Astrocyte of the spinal cord (primary cell): ENCODE measurements around the gene NFE2L1.
A peak's percentile ranks its signal among the peaks of the same experiment; 100 is the strongest.

Experiments
- DNase-seq: peaks from one replicate; pipeline ENCODE4 v3.0.0; 2011; ENCODE audit warnings: low read depth, low spot score
- H3K4me3 ChIP-seq: 2 replicates; pipeline ENCODE4 v1.5.1; 2011; ENCODE audit warnings: low read depth, mild to moderate bottlenecking, low read length, moderate library complexity
- CTCF ChIP-seq: IDR thresholded peaks from 2 replicates; pipeline ENCODE4 v1.5.1; 2012; ENCODE audit warnings: low read depth, mild to moderate bottlenecking, low read length, inconsistent platforms
- in situ Hi-C: cut with HindIII; loops from 2 replicates; pipeline ENCODE4 v1.10.0; 2017; ENCODE audit warnings: low sequenced_read_pairs

The NFE2L1 gene

GRCh38 chr17:48102043-48102750 lies 54.0 kb downstream of the NFE2L1 start:
- in situ Hi-C loops, result no loop called here
- no peak overlapping the region for H3K4me3 ChIP-seq
- no peak for DNase-seq
- TF ChIP-seq CTCF, result no peak

- in situ Hi-C loops, result no loop called here
- no peak for TF ChIP-seq CTCF
- H3K4me3 ChIP-seq, result no peak overlapping the region
- no peak for DNase-seq
Measured at GRCh38 chr17:48102798-48103715, 54.9 kb downstream of the NFE2L1 start.

GRCh38 chr17:48104440-48104839 lies 56.3 kb downstream of the NFE2L1 start:
- no peak overlapping the region for H3K4me3 ChIP-seq
- in situ Hi-C loops, result no loop called here
- no peak for DNase-seq
- TF ChIP-seq CTCF, result no peak

GRCh38 chr17:48106802-48107136 lies 58.6 kb downstream of the NFE2L1 start:
- no peak for DNase-seq
- in situ Hi-C loops, result no loop called here
- H3K4me3 ChIP-seq, result peak overlapping the region; percentile 87
- TF ChIP-seq CTCF, result no peak

GRCh38 chr17:48107137-48108055 lies 59.2 kb downstream of the NFE2L1 start, which contains the start of gene SNX11:
TSS of gene SNX11 (plus strand) at chr17:48107766. CDS start at chr17:48112044, 4,278 bp downstream.
- peak within 1 kb of the TSS; percentile 87 for H3K4me3 ChIP-seq
- TF ChIP-seq CTCF, result peak; percentile 5
- in situ Hi-C loops, result no loop called here
- DNase-seq, result peak; percentile 84

- no peak for TF ChIP-seq CTCF
- no peak overlapping the region for H3K4me3 ChIP-seq
- DNase-seq, result no peak
- in situ Hi-C loops, result no loop called here
Measured at GRCh38 chr17:48110761-48111160, 62.6 kb downstream of the NFE2L1 start.
